ENCODE results near the gene LCORL.
"Not testable (repeated sequence)": the region's sequence is repeated elsewhere in the genome, so short reads cannot be mapped to it uniquely, and the experiment has no call there.

LCORL gene

GRCh38 chr4:17851959-17852358 lies 169.6 kb downstream of the LCORL start:
- no peak for DNase-seq (ENCODE audit: low spot score)

GRCh38 chr4:17850295-17850694 lies 171.3 kb downstream of the LCORL start:
- DNase-seq (ENCODE audit: low spot score): not testable (repeated sequence)

- no peak for DNase-seq (ENCODE audit: low spot score)
Measured at GRCh38 chr4:17846266-17846665, 175.3 kb downstream of the LCORL start.

GRCh38 chr4:17823871-17824669 lies 197.5 kb downstream of the LCORL start:
- no peak for DNase-seq (ENCODE audit: low spot score)

DNA sequence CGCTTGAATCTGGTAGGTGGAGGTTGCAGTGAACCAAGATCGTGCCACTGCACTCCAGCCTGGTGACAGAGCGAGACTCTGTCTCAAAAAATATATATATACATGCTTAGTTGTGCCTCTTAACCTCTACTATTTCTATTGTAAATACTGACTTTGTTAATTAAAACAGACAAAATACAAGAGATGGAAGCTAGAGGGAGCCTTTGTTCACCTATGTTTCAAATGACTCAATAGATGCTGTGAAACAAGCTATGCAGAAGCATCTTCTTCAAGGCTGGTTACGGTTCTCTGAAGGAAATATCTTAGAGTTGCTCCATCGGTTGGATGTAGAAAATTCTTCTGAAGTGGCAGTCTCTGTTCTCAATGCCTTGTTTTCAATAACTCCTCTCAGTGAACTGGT lies 204.5 kb downstream of the LCORL start:
- peak; percentile 20 for DNase-seq (ENCODE audit: low spot score)

GRCh38 chr4:17816142-17816541 lies 205.4 kb downstream of the LCORL start:
- no peak for DNase-seq (ENCODE audit: low spot score)

DNA sequence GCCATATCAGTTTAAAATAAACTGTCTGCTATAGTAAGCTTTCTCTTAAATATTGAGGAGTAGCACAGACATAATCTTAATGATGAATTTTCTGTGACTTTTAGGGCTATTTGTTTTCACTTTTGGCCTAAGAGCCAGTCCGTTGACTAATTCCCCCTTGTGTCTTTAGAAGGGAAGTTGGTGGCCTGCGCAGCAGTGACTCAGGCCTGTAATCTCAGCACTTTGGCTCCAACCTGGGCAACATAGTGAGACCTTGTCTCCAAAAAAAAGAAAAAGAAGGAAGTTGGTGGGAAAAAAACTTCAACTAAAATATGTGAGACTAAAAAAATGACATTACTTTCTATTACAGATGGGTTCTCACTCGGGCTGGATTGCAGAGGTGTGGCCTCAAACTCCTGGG lies 207.4 kb downstream of the LCORL start:
- DNase-seq (ENCODE audit: low spot score): no peak

- DNase-seq (ENCODE audit: low spot score): no peak
Measured at GRCh38 chr4:17812801-17813200, 208.8 kb downstream of the LCORL start.

GRCh38 chr4:17812125-17812524 lies 209.4 kb downstream of the LCORL start:
- DNase-seq (ENCODE audit: low spot score): no peak

DNA sequence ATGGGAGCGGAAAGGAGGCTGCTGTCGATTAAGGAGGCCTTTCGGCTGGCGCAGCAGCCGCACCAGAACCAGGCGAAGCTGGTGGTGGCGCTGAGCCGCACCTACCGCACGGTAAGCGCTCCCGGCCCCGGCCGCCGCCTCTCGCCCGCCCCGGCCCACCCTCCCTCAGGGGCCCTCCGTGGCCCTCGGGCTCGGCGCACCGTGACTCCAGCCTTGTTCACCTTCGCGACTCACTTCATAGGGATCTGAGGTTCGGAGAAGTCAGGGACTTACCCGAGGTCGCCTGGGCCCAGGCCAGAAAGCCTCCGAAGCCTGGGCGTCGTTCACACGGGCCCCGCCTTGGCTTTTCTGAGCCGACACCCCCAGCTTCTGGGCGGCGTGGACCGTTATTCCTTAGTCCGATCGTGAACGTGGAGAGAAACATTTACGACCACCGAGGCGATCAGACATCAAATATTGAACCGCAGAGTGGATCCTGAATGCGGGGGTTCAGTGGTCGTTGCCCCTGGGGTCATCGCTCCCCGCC lies 210.4 kb downstream of the LCORL start:
- no peak for DNase-seq (ENCODE audit: low spot score)

DNA sequence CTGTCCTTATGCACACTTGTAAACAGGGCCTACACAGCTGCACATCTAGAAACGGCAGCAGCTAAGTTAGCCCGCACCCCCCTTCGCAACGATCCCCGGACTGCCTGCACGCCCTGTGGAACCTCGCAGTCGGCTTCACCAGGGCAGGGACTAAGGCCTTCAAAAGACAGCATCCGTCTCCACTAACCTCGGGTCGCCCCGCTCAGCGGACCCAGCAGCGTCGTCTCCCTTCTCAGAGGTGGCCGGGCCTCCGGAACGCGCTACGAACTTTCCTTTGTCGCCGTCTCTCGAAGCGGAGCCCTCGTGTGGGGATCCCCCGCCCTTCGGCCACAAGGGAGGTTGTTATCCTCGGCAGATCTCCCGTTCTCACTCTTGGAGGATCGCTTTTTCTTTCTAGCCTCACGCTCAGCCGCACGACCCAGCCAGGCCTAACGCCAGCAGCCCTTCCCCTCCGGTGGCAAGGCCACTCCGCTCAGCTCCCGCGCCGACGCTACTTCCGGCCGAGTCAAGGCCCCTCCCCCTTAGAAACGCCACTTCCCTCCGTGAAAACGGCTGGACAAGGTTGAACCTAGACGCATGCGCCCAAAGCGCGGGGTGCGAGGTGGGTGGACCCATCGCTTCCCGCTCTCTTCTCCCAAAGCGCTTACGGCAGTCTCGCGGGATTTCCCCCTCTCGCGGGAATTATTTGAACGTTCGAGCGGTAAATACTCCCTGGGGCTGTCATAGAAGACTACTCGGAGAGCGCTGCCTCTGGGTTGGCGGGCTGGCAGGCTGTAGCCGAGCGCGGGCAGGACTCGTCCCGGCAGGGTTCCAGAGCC lies 211.1 kb downstream of the LCORL start, which contains the start of the genes DCAF16 and NCAPG:
Gene DCAF16 (minus strand): TSS at position 498 of the 818 bp plus-strand sequence. CDS start 6,616 bp downstream, outside the sequence.
Gene NCAPG (plus strand): TSS at position 720 of the 818 bp plus-strand sequence. CDS start 99 bp downstream, outside the sequence.
- DNase-seq (ENCODE audit: low spot score): peak; percentile 96

DNA sequence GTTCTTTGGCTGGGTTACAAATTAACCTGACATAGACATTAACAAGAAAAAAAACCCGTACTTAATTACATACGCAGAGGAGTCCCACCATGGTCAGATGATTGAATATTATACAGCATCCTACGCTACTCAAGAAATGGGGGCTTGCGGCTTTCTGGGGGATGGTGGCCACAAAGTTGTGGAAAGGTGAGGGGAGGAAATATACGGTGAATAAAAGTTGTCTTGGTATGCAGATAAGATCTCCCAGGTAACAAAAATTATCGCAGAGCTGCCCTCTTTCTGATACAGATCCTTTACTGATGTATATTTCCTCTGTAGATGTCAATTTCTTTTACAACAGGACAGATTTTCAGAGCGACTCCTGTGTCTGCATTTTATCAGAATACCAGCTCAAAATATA lies 211.9 kb downstream of the LCORL start:
- DNase-seq (ENCODE audit: low spot score): peak; percentile 2

GRCh38 chr4:17807446-17807845 lies 214.1 kb downstream of the LCORL start:
- no peak for DNase-seq (ENCODE audit: low spot score)

- no peak for DNase-seq (ENCODE audit: low spot score)
Measured at GRCh38 chr4:17805580-17806155, 215.9 kb downstream of the LCORL start.

GRCh38 chr4:17797808-17798207 lies 223.7 kb downstream of the LCORL start:
- DNase-seq (ENCODE audit: low spot score): no peak

- no peak for DNase-seq (ENCODE audit: low spot score)
Measured at GRCh38 chr4:17794730-17795129, 226.8 kb downstream of the LCORL start.
